ENCODE measurements around the gene ZIC5.

The ZIC5 gene

GRCh38 chr13:99987154-99988019 lies 15.8 kb upstream of the ZIC5 start:
- in situ Hi-C loops (cut with MboI; ENCODE audit: low sequenced_read_pairs): no loop called here

GRCh38 chr13:99986741-99987140 lies 15.2 kb upstream of the ZIC5 start:
- in situ Hi-C loops (cut with MboI; ENCODE audit: low sequenced_read_pairs): no loop called here

GRCh38 chr13:99985886-99986527 lies 14.4 kb upstream of the ZIC5 start:
- in situ Hi-C loops (cut with MboI; ENCODE audit: low sequenced_read_pairs): no loop called here

GRCh38 chr13:99985241-99985874 lies 13.8 kb upstream of the ZIC5 start:
- in situ Hi-C loops (cut with MboI; ENCODE audit: low sequenced_read_pairs): no loop called here

- in situ Hi-C loops (cut with MboI; ENCODE audit: low sequenced_read_pairs): no loop called here
These were observed 13.1 kb upstream of the ZIC5 start for GRCh38 chr13:99984461-99985240.

GRCh38 chr13:99983499-99984401 lies 12.2 kb upstream of the ZIC5 start:
- in situ Hi-C loops (cut with MboI; ENCODE audit: low sequenced_read_pairs): no loop called here

- in situ Hi-C loops (cut with MboI; ENCODE audit: low sequenced_read_pairs): no loop called here
These were observed 11.3 kb upstream of the ZIC5 start for GRCh38 chr13:99982731-99983498.

GRCh38 chr13:99982036-99982730 lies 10.6 kb upstream of the ZIC5 start:
- in situ Hi-C loops (cut with MboI; ENCODE audit: low sequenced_read_pairs): no loop called here

- in situ Hi-C loops (cut with MboI; ENCODE audit: low sequenced_read_pairs): no loop called here
These were observed 10.1 kb upstream of the ZIC5 start, which contains the start of gene ZIC2 for GRCh38 chr13:99981735-99982035. ZIC2 (plus strand) TSS chr13:99981784; CDS start chr13:99982065, 281 bp downstream.

- in situ Hi-C loops (cut with MboI; ENCODE audit: low sequenced_read_pairs): no loop called here
These were observed 9.5 kb upstream of the ZIC5 start for GRCh38 chr13:99980824-99981734.

GRCh38 chr13:99980201-99980823 lies 8.7 kb upstream of the ZIC5 start:
- in situ Hi-C loops (cut with MboI; ENCODE audit: low sequenced_read_pairs): no loop called here

GRCh38 chr13:99979453-99980200 lies 8.1 kb upstream of the ZIC5 start:
- in situ Hi-C loops (cut with MboI; ENCODE audit: low sequenced_read_pairs): no loop called here

GRCh38 chr13:99978799-99979452 lies 7.4 kb upstream of the ZIC5 start:
- in situ Hi-C loops (cut with MboI; ENCODE audit: low sequenced_read_pairs): no loop called here

GRCh38 chr13:99977912-99978798 lies 6.6 kb upstream of the ZIC5 start:
- in situ Hi-C loops (cut with MboI; ENCODE audit: low sequenced_read_pairs): no loop called here

- in situ Hi-C loops (cut with MboI; ENCODE audit: low sequenced_read_pairs): no loop called here
These were observed 5.9 kb upstream of the ZIC5 start for GRCh38 chr13:99977334-99977911.
